CD4-positive, alpha-beta T cell treated with Interleukin-4 for 4 hours (primary cell): ENCODE data around the gene FOSL1.

Experiments
- DNase-seq: peaks from one replicate; pipeline ENCODE4 v3.0.0-alpha.2; 2020

Gene FOSL1

GRCh38 chr11:65900125-65900898 is at the start of gene FOSL1:
FOSL1 (minus strand) TSS chr11:65900388; CDS start chr11:65900339, 49 bp downstream.
- peak; percentile 96 for DNase-seq

- no peak for DNase-seq
Measured at GRCh38 chr11:65947603-65948125, 47.5 kb upstream of the FOSL1 start.

- no peak for DNase-seq
Measured at GRCh38 chr11:65947133-65947532, 46.9 kb upstream of the FOSL1 start.

GRCh38 chr11:65946655-65947054 is 46.5 kb upstream of the FOSL1 start:
- no peak for DNase-seq

GRCh38 chr11:65945941-65946558 is 45.9 kb upstream of the FOSL1 start:
- DNase-seq = no peak

- DNase-seq = no peak
Measured at GRCh38 chr11:65945430-65945911, 45.3 kb upstream of the FOSL1 start, which contains the start of gene TSGA10IP. TSGA10IP (plus strand) TSS chr11:65945480; CDS start chr11:65945676, 196 bp downstream.

GRCh38 chr11:65944767-65945166 is 44.6 kb upstream of the FOSL1 start:
- DNase-seq = no peak

- no peak for DNase-seq
Measured at GRCh38 chr11:65944191-65944590, 44.0 kb upstream of the FOSL1 start.

- no peak for DNase-seq
Measured at GRCh38 chr11:65942531-65942930, 42.3 kb upstream of the FOSL1 start.

- DNase-seq = no peak
Measured at GRCh38 chr11:65941720-65942310, 41.6 kb upstream of the FOSL1 start.

- DNase-seq = no peak
Measured at GRCh38 chr11:65937766-65938165, 37.6 kb upstream of the FOSL1 start.

- DNase-seq = no peak
Measured at GRCh38 chr11:65934014-65934413, 33.8 kb upstream of the FOSL1 start.

GRCh38 chr11:65932558-65932919 is 32.4 kb upstream of the FOSL1 start:
- DNase-seq = no peak

- no peak for DNase-seq
Measured at GRCh38 chr11:65931773-65932557, 31.8 kb upstream of the FOSL1 start.

- no peak for DNase-seq
Measured at GRCh38 chr11:65928667-65929066, 28.5 kb upstream of the FOSL1 start.

- peak; percentile 88 for DNase-seq
Measured at GRCh38 chr11:65927904-65928397, 27.8 kb upstream of the FOSL1 start.

- no peak for DNase-seq
Measured at GRCh38 chr11:65925397-65925796, 25.2 kb upstream of the FOSL1 start.

- DNase-seq = no peak
Measured at GRCh38 chr11:65922565-65922964, 22.4 kb upstream of the FOSL1 start.

- DNase-seq = no peak
Measured at GRCh38 chr11:65921876-65922275, 21.7 kb upstream of the FOSL1 start.

GRCh38 chr11:65921033-65921555 is 20.9 kb upstream of the FOSL1 start:
- DNase-seq = no peak

- no peak for DNase-seq
Measured at GRCh38 chr11:65920372-65920802, 20.2 kb upstream of the FOSL1 start.
